Pancreas (tissue), 10 donors: ENCODE measurements around the gene MYO9A. TPM values are rescaled to one million over a fixed set of nuclear protein-coding genes. Genes with fewer than 3 reads are reported as not detected.
A peak's percentile ranks its signal among the peaks of the same experiment; 100 is the strongest.

ENCODE experiments used
- ATAC-seq, 4 donors: fragments of 200-7000 bp; cut with Tn5 transposase; one replicate each; pipeline versions ENCODE4 v1.8.0 to v1.9.1; 2020; ENCODE audit warnings: mild to moderate bottlenecking in 4 of 4, moderate library complexity in 4 of 4
- DNase-seq, 6 donors: peaks; one replicate each; pipeline ENCODE4 v3.0.0-alpha.2; 2020
- FAIRE-seq: peaks from 2 replicates; lab custom pipeline; 2012; peaks lifted over from hg19 to GRCh38; lab: Jason Lieb, UNC
- H3K27ac ChIP-seq, 4 donors: fragments of 200-600 bp; sonication (generic); 1 replicate in 3 of 4; 2 replicates in 1 of 4; pipeline versions ENCODE4 v1.5.0 to v1.8.0; 2020
- H3K27me3 ChIP-seq, 4 donors: fragments of 200-600 bp; one replicate each; pipeline ENCODE4 v1.8.0; 2021
- H3K36me3 ChIP-seq, 3 donors: fragments of 200-600 bp; sonication (generic) in 1 of 3; one replicate each; pipeline versions ENCODE4 v1.5.0 to v1.8.0; 2020 to 2021
- H3K4me1 ChIP-seq, 3 donors: fragments of 200-600 bp; one replicate each; pipeline ENCODE4 v1.8.0; 2021
- H3K4me3 ChIP-seq, 4 donors: fragments of 200-600 bp; sonication (generic) in 2 of 4; one replicate each; pipeline versions ENCODE4 v1.5.0 to v1.8.0; 2020 to 2021
- H3K9me3 ChIP-seq, 4 donors: fragments of 200-600 bp; one replicate each; pipeline ENCODE4 v1.8.0; 2021
- WGBS, 2 donors: extraction: QIAGEN DNeasy Blood & Tissue Kit; methylation state at CpG; one replicate each; pipeline ENCODE4 v1.1.7; 2013; 5-methylcytosine and 5-hydroxymethylcytosine counted together
- intact Hi-C, 3 donors: fragments of 100-400 bp; cut with DNase I; formaldehyde crosslinking; loops; one replicate each; pipeline versions ENCODE4 v1.11.1 to v1.14.2; 2022
- polyA plus RNA-seq, 2 donors: library from polyadenylated mRNA; stranded (reverse); fragments of 200-250 nt; gene quantifications; one replicate each; pipeline ENCODE4 v1.2.3, GENCODE V29; 2013
- total RNA-seq, 6 donors: library from RNA; stranded (reverse); fragmentation: NEBNext Ultra II Directional in 4 of 6; extraction: Animal tissue kit (Norgen Biotek cat#: 25700) in 4 of 6; gene quantifications; one replicate each; pipeline versions ENCODE4 v1.2.1 to v1.2.4, GENCODE V29; 2021 to 2023
- TF ChIP-seq, protein P1 (sequence below), 4 donors: fragments of 200-600 bp; sonication (generic) in 3 of 4; IDR thresholded peaks; one replicate each; pipeline versions ENCODE4 v1.5.0 to v1.8.0; 2021; ENCODE audit warnings: antibody characterized with exemption in 4 of 4
- donor health status: healthy with polysubstance abuse.
- donor health status: DM: no; HTN: no; CAD: no; lungs with moderate emphysema.
- donor health status: DM: no; HTN: no; CAD: no.
- donor health status: control.
- donor health status: control.
- donor health status: Bipolar disorder and iron deficiency.
- donor health status: DM: yes; HTN: yes; CAD: no.
- donor health status: DM: no; HTN: no; CAD: no.
- donor health status: DM: no; HTN: no; CAD: no.
- donor health status: DM: yes; HTN: yes; CAD: no.

Gene MYO9A
- total and polyA plus RNA-seq, 8 donors: 1.2 to 21.0 (median 7.8) TPM

DNA sequence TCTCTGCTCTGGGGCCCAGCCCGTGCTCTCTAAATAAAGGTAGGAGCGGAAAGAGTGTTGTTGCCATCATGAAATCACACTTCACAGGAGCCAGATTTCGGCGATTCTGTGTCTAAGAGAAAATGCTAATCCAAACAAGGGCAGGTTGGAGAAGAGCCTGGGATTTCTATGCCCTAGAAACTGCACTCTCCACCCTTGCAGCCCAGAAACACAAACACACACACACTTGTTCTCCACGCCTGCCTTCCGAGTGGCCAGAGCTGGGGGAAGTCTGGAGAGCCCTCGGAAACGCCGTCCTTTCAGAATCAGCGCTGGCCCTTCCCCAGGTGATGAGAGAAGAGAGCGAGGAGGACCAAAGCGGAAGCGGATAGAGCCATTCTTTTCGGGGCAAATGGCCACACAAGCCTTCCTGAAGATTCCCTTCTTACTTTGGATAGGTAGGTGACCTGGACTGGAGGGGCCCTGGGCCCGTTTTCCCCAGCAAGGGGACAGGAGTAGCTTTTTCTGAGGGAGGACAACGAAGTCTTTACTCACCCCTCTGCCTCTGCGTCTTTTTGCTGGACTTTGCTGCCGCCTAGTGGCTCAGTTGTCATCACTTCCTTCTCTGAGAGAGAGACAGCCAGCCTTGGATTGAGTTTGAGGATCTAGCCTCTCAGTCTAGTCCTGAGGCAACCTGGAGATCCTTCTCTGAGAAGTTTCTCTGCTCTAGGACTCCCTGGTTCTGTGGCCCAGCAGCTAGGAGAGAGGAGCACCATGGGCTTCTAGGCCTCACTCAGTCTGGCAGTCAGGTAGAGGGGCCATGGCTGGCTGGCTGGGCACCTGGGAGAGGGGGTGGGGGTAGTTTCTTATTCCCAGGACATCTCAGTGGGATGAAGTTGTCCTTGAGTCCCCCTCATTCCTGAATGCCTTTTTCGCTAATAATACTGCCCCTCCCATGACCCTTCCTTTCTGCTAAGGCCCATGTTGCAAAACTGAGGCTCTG, 38.0 kb upstream of the MYO9A start:
- peaks cover 0 to 19% (median 10%) of the 10 kb centered on the region in 3 donors for H3K4me1 ChIP-seq
- intact Hi-C loops: loop anchor here in 1 of 3 donors (10.0 kb wide), 1 partner anchor 411 kb away; no protein-coding TSS in a partner anchor
- no peak for FAIRE-seq

DNA sequence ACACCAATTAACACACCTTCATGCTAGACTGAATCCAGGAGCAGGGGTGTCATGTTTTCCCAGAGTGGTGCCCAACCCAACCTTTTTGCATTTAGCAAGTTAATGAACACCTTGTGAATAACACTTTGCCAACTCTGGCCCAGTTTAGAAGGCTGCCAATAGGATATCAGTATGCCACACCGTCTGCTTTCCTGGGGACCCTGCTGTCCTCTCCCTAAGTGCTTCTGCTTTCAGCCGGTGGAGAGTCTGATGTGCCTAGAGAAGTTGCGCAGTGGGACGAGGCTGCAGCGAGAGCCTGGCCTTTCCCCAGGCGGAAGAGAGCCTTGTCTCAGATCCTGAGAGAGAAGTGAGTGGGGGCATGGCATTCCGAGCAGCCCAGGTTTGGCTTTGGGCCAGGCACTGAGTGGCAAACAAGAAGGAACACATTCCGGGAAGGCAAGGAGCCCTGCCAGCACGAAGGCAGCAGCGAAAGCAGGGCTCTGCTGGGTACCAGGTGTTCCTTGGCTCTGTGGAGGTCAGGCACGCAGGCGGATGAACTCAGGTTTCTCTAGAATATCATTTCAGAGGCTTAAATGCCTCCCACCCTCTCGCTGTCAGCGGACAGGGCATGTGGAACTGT, 37.2 kb upstream of the MYO9A start:
- Histone ChIP-seq H3K27ac (peak overlapping the region; percentile 61 to 92 (median 84)), H3K4me3 (peak overlapping the region; percentile 16 to 49 (median 38)), H3K9me3 (no peaks in the 10 kb centered on the region), H3K27me3 (no peaks in the 10 kb centered on the region), H3K36me3 (no peaks in the 10 kb centered on the region), H3K4me1 (peaks cover 0 to 19% (median 10%) of the 10 kb centered on the region in 3 donors)
- FAIRE-seq (no peak), ATAC-seq (peak; percentile 85 to 92 (median 86)), DNase-seq (peak; percentile 92 to 97 (median 94))
- WGBS, 2 donors: 5 to 7% methylated on average over 14 of the region's 14 CpGs
- TF ChIP-seq, protein P1, sequence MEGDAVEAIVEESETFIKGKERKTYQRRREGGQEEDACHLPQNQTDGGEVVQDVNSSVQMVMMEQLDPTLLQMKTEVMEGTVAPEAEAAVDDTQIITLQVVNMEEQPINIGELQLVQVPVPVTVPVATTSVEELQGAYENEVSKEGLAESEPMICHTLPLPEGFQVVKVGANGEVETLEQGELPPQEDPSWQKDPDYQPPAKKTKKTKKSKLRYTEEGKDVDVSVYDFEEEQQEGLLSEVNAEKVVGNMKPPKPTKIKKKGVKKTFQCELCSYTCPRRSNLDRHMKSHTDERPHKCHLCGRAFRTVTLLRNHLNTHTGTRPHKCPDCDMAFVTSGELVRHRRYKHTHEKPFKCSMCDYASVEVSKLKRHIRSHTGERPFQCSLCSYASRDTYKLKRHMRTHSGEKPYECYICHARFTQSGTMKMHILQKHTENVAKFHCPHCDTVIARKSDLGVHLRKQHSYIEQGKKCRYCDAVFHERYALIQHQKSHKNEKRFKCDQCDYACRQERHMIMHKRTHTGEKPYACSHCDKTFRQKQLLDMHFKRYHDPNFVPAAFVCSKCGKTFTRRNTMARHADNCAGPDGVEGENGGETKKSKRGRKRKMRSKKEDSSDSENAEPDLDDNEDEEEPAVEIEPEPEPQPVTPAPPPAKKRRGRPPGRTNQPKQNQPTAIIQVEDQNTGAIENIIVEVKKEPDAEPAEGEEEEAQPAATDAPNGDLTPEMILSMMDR (IDR thresholded peaks at IDR 0.05): no peak
- intact Hi-C loops: loop anchor here in 1 of 3 donors (10.0 kb wide), 1 partner anchor 410 kb away; no protein-coding TSS in a partner anchor

More for the DNA sequence above, 38.0 kb upstream of the MYO9A start:
- peak; percentile 88 to 95 (median 90) for ATAC-seq
- peak in 5 of 6 donors; percentile 79 to 92 (median 86) for DNase-seq
- Histone ChIP-seq H3K27me3 (no peaks in the 10 kb centered on the region), H3K9me3 (no peaks in the 10 kb centered on the region), H3K4me3 (peak overlapping the region; percentile 16 to 49 (median 38)), H3K36me3 (no peaks in the 10 kb centered on the region), H3K27ac (peak overlapping the region; percentile 61 to 92 (median 84))
- 1 to 2% methylated on average over 19 of the region's 19 CpGs for WGBS, 2 donors
- TF ChIP-seq, protein P1 (IDR thresholded peaks at IDR 0.05): peak; percentile 59 to 69 (median 66)

DNA sequence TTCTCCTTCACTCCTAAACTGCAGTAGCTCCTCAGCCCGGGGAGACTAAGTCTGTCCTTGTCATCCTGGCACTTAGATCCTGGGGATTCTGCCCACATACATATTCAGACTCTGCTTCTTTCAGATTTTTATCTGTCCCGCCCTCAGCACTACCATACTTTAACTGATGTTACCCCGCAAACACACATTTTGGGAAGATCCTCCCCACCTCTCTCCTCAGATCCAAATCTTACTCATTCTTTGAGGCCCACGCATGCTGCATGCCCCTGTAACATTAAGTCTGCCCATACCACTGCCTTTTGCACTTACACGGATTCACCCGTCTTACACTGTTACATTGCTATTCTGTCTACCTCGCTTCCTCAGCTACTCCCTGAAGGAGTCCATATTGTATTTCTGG, 36.4 kb upstream of the MYO9A start:
- TF ChIP-seq, protein P1 (IDR thresholded peaks at IDR 0.05): no peak
- FAIRE-seq: no peak
- 95% methylated on average over 7 of the region's 7 CpGs for WGBS, 2 donors
- Histone ChIP-seq H3K27ac (peak overlapping the region in 2 of 4 donors; percentile 90 to 92), H3K9me3 (no peaks in the 10 kb centered on the region), H3K27me3 (no peaks in the 10 kb centered on the region), H3K36me3 (no peaks in the 10 kb centered on the region), H3K4me1 (peaks cover 0 to 19% (median 10%) of the 10 kb centered on the region in 3 donors), H3K4me3 (no peak overlapping the region)
- intact Hi-C loops: loop anchor here in 1 of 3 donors (10.0 kb wide), 1 partner anchor 410 kb away; no protein-coding TSS in a partner anchor
- no peak for DNase-seq
- ATAC-seq: no peak

DNA sequence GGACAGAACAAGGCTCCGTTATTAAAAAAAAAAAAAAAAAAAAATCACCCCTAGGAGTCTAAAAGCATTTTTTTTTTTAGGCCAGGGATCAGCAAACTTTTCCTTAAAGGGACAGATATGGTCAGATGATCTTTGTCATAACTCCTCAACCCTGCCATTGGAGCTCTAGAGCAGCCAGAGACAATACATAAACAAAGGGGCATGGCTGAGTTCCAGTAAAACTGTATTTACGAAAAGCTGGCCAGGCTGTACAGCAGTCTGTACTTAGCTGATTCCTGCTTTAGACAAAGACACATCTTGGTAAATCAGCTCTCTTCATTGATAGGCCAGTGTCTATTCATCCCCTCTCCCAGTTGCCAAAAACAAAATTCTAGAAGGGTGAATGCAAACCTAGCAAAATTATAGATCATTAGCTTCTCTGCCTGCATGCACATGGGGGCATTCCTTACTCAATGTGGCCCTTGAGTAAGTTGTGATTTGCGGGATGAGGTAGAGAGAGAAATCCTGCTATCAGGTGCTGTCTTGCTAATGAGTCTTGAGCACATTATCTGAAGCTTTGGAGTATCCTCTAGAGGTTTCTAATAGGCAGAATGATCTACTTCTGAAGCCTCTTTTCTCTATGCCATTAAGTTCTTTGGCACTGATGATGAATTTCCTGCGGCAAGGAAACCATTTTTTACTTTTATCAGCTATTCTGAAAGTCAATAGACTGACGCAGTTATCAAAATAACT, 35.5 kb upstream of the MYO9A start:
- no peak overlapping the region for H3K4me3 ChIP-seq
- DNase-seq (no peak), FAIRE-seq (no peak), ATAC-seq (no peak)
- peaks cover 0 to 19% (median 10%) of the 10 kb centered on the region in 3 donors for H3K4me1 ChIP-seq
- 68 to 69% methylated on average over 4 to 5 of the region's 5 CpGs for WGBS, 2 donors
- no peaks in the 10 kb centered on the region for H3K36me3 ChIP-seq
- peak overlapping the region in 1 of 4 donors; percentile 28 for H3K27ac ChIP-seq
- intact Hi-C loops: loop anchor here in 1 of 3 donors (10.0 kb wide), 1 partner anchor 409 kb away; no protein-coding TSS in a partner anchor
- TF ChIP-seq, protein P1 (IDR thresholded peaks at IDR 0.05): no peak
- no peaks in the 10 kb centered on the region for H3K9me3 ChIP-seq
- H3K27me3 ChIP-seq: no peaks in the 10 kb centered on the region
